ENCODE measurements around the gene CENPP.

- TF ChIP-seq POLR2A (IDR thresholded peaks at IDR 0.05; ENCODE audit: extremely low read depth, insufficient read length) (no peak), CTCF (IDR thresholded peaks at IDR 0.05; ENCODE audit: low read depth, low read length) (no peak)
Observed at GRCh38 chr9:92480986-92481633, 155.4 kb downstream of the CENPP start.

Data from NB4 (cell line).